Measurements from ENCODE around the gene HOXA3.

DNA sequence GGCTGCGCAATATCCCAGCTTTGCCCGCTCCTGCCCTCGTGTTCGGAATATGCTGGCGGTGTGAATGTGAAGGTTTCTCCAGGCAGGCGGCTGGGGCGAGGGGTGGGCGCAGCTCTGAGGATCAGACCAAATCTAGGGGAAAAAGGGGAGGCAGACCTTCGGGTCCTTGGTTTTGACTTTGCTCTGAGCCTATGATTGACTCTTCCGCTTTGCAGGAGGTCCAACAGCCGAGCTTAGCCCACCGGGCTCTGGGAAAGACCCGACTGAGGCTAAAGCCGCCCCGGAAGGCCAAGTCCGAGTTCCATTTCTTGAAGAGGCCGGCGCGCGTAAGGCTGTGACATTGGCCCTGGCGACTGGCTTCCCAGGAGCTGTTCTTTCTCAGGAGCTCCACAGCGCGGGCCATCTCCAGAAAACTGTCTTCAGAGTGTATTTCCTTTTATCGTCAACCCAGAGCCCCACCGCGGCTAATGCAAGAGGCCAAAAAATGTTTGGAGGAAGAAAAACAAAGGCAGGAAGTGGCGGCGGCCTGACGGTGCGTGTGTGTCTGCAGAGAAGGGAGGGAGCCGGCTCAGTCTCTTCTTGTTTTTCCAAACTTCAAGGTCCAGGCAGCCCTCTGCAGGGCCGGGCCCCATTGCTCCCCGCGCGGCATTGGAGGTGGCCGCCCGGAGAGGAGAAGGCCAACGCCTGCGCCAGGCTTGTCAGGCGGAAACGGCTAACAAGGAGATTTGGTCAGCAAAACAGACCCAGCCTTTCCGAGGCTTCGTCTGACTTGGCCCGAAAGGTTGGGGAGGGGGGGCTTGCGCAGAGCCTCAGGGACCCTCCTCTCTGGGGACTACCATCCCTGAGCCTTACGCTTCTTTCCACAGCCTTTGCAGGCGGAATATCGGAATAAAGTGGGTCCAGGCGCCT lies 36.3 kb upstream of the HOXA3 start:
- TF ChIP-seq ZNF274 (IDR thresholded peaks at IDR 0.05; ENCODE audit: low read depth, low read length) (no peak), ELF1 (IDR thresholded peaks at IDR 0.05; ENCODE audit: borderline replicate concordance, low read depth) (no peak)

Measured in HCT116 (cell line).